Renal pelvis (tissue), 12 donors: ENCODE data around the gene KDM4E. TPM values are rescaled to one million over a fixed set of nuclear protein-coding genes. Genes with fewer than 3 reads are reported as not detected.
"Not testable (repeated sequence)": the region's sequence is repeated elsewhere in the genome, so short reads cannot be mapped to it uniquely, and the experiment has no call there.

ENCODE experiments used
- DNase-seq: peaks from one replicate; pipeline ENCODE4 v3.0.0-alpha.2; 2013
- long read RNA-seq, 16 experiments: transcript quantifications; one replicate each; lab custom pipeline, GENCODE V29; 2026
- polyA plus RNA-seq, 3 donors: library from polyadenylated mRNA; unstranded; fragments of 120-200 nt; gene quantifications; one replicate each; pipeline ENCODE4 v1.2.1, GENCODE V29; 2013; ENCODE audit not compliant: insufficient read length in 3 of 3

KDM4E gene
- polyA plus RNA-seq: under 1 TPM; 0.07 to 0.39 (median 0.37) TPM
- long read RNA-seq, donor 1: 0 reads
- long read RNA-seq, donor 2, partial matches to known transcripts: 0 of 1 reads
- long read RNA-seq, donor 2, other reads (novel, unspliced or antisense): 0 of 1 reads
- long read RNA-seq, donor 3: 0 reads
- long read RNA-seq, donor 4: 0 reads
- long read RNA-seq, donor 5: 0 reads
- long read RNA-seq, donor 6, partial matches to known transcripts: 0 of 1 reads
- long read RNA-seq, donor 6, other reads (novel, unspliced or antisense): 0 of 1 reads
- long read RNA-seq, donor 7: 0 reads
- long read RNA-seq, donor 8: 0 reads
- long read RNA-seq, donor 9: 0 reads
- long read RNA-seq, donor 10, partial matches to known transcripts: 0 of 1 reads
- long read RNA-seq, donor 10, other reads (novel, unspliced or antisense): 0 of 1 reads
- long read RNA-seq, donor 11: 0 reads
- long read RNA-seq, donor 12: 0 reads
- long read RNA-seq, donor 13: 0 reads
- long read RNA-seq, donor 14: 0 reads
- long read RNA-seq, donor 15: 0 reads
- long read RNA-seq, donor 16: 0 reads

DNA sequence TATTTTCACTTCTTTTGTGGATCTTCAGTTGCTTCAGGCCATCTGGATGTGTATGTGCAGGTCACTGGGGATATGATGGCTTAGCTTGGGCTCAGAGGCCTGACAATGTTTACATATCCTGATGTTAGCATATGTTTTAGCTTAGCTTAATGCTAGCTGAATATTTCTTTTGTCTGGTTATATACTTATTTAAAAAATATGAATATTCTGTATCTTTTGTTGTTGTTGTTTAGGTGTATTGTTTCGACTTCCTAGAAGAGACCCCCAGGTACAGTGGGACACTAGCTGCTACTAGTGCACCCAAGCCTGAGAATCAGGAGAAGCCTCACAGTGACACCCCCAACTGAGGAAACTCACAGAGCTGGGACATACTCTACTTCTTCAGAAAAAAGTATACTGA is at the start of gene KDM4E:
Gene KDM4E, plus strand, starts transcription at position 301 of the 400 bp plus-strand sequence. CDS start 300 bp downstream, outside the sequence.
- no peak for DNase-seq

DNA sequence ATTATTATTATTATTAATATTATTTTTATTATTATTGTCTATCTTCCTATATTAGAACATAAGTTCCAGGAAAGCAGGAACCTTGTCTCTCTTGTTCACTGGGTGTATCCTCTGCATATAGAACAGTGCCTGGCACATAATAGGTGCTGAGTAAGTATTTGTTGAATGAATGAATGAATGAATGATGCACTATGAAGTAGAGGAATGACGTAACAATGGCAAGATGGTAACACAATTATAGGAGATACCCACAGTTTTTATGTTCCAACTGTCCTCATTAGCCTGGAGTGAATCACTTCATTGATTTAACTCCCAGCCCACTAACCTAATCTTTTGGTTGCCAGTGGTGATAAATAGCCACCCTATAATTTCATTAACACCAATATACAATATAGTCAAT is 49.5 kb upstream of the KDM4E start:
- DNase-seq: no peak

DNA sequence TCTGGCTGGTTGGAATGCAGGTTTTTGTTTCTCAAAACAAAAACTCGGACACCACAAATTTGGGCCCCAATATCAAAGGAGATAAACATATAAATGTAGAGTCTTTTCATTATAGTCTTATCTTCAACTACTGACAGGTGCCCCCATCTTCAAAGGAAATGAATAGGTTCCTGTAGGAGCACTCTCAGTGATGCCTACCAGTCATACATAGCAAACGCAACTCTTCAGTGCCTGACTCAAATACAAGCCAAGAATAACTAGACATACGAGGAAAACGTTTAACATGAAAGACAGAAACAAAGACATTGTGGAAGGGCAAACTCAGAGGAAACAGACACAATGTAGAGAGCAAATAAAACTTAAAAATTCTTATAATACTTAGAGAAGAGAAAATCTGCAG is 37.7 kb upstream of the KDM4E start:
- DNase-seq: no peak

DNA sequence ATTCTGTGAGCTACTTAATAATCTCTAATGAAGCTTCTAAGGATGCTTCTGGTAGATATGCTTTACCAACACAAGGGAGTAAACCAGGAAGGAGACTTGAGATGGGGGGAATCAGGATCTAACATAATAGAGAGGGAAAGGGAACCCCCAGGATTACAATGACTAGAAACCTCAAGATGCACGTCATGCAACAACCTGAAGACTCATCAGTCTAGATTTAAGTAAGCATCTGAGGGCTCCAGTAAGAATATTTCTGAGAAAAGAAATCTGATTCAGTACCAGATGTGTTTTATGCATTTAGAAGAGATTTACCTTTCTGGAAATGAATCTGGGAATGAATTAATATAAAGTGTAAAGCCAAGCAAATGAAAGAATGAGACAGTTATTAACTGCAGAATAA is 36.3 kb upstream of the KDM4E start:
- no peak for DNase-seq

DNA sequence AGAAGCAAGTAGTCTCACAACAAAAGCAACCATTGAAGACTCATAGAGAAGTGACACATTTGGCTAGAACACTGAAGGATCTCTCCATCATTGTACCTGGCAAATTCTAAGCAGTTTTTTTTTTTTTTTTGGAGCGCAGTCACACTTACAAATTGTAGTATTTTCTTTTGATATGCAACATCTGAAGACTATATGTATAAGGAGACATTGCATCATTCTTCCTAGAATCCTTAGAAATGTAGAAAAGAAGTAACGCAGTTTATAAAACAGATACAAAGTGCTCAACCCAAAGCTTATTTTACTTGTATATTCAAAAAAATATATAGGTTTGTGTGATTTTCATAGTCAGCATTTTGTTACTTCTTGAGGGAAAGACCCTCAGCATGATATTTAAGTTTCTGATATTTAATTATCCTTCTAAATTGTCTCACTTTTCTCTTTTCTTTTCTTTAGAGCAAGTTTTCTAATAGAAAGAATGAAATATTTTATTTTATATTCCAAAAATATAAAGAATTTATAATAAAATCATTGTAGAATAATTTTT is 31.6 kb upstream of the KDM4E start:
- no peak for DNase-seq

DNA sequence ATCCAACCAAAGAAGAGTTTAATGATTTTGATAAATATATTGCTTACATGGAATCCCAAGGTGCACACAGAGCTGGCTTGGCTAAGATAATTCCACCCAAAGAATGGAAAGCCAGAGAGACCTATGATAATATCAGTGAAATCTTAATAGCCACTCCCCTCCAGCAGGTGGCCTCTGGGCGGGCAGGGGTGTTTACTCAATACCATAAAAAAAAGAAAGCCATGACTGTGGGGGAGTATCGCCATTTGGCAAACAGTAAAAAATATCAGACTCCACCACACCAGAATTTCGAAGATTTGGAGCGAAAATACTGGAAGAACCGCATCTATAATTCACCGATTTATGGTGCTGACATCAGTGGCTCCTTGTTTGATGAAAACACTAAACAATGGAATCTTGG is 27.6 kb upstream of the KDM4E start:
- DNase-seq: no peak

DNA sequence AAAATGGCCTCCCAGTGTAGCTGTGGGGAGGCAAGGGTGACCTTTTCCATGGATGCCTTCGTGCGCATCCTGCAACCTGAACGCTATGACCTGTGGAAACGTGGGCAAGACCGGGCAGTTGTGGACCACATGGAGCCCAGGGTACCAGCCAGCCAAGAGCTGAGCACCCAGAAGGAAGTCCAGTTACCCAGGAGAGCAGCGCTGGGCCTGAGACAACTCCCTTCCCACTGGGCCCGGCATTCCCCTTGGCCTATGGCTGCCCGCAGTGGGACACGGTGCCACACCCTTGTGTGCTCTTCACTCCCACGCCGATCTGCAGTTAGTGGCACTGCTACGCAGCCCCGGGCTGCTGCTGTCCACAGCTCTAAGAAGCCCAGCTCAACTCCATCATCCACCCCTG is 26.8 kb upstream of the KDM4E start:
- no peak for DNase-seq

DNA sequence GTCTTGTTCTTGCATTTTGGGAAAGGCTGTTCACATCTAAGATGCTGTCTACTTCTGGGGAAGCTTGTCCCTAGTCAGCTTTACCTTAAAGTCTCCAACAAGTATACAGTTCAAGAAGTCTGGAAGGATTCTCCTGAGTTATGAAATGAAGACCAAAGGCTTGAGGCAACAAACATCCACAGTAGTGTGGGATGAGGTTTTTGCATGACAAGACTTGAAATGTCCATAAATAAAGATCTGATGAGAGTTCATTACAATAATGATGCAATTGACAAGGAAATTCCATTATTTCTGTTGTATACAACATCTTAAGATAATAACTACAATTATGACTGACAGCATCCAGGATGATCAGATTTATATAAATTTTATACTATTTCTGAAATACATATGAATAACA is 21.3 kb upstream of the KDM4E start:
- no peak for DNase-seq

DNA sequence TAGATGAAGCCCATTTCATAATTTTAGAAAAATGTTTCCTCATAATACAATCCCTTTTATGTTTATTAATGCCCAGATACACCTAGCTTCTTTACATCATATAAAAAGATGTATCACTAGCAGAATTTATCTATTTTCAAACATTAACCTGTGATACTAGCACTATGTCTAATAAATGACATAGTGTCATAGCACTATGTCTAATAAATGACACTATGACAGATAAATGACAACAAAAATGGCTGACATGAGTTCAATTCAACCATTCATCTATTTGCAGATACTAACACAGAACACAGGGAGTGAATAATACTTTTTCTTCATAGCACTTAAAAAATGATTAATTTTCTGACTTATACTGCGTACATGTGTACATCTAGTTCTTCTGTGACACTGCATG is 19.4 kb upstream of the KDM4E start:
- no peak for DNase-seq

DNA sequence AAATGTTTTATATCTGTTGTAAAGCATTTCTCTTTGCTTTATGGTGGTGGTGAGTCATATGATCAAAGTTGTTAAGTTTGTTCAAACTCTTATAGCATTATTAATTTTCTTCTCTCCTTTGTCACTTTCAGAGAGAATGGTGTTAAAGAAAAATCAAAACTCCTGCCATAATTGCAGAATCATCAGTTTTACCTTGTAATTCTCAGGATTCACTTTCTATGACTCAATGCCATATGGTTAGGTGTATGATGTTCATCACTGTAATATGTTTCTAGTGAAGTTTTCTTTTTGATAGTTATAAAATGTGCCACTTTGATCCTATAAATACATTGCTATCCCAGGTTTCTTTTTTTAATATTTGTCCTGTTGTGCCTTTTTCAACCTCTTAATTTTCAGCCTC is 13.7 kb upstream of the KDM4E start:
- DNase-seq: no peak

DNA sequence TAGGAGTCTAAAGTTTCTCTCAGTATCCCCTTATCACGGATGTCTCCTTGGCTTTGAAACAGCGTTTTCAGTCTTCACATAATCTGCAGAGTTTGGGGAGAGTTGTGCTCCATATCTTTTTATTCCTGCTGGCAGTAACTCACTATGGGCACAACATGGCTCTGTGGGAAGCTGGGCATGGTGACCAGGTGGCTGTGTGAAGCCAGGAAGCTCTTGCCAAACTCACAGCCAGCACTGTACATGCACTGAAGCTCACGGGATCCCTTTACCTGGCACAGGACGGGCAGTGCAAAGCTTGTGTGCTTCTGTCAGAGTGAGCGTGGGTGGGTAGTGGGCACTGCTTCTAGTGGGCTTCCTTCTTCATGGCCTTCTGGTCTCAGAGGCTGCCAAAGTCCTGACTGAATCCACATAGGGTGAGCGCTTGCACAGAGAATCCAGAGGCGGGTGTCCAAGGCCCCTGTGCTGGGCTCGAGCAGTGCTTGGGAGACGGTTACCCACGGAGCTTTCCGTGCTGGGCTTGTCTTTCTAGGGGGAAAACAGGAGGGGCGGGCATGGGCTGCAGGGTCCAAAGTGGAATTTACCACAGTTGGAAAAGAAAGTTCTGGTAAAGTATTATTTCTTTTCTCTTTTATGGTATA is 10.8 kb upstream of the KDM4E start:
- DNase-seq: no peak

DNA sequence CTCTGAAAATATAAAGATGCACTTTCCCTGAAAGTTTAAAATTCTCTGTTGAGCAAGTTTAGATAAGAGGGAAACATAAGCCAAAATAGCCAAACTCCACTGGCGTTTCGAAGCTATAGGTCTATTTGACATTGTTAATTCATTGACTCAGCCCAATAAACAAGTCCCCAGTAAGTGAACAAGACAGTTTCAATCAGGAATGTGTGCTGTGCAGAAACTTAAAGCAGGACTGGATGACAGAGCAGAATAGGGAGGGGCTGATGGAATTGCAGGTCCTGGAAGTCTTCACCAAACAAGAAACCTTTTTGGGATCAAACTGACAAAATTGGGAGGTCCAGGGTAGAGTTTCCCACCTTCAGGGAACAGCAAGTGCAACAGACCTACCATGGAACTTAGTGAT is 8.9 kb upstream of the KDM4E start:
- no peak for DNase-seq

DNA sequence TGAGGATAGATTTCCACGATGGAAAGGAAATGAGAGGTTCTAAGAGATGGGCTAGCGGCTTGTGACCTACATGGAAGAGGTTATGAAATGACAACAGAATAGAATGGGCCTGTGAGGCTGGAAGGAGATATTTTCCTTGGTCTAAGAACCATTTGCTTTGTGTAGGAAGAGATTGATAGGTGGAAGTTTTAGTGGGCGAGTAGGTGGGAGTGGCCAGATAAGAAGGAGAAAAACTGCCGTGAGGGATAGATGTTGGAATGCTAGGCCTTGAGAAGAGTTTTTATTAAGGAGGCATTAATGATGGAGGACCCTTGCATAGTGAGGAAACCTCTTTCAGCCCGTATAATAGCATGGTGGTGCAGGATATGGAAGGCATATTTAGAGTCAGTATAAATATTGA is 3.6 kb upstream of the KDM4E start:
- DNase-seq: not testable (repeated sequence)

DNA sequence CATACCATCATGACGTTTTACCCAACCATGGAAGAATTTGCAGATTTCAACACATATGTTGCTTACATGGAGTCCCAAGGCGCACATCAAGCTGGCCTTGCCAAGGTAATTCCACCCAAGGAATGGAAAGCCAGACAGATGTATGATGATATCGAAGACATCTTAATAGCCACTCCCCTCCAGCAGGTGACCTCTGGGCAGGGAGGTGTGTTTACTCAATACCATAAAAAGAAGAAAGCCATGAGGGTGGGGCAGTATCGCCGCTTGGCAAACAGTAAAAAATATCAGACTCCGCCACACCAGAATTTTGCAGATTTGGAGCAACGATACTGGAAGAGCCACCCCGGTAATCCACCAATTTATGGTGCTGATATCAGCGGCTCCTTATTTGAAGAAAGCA is 536 bp downstream of the KDM4E start:
- not testable (repeated sequence) for DNase-seq

DNA sequence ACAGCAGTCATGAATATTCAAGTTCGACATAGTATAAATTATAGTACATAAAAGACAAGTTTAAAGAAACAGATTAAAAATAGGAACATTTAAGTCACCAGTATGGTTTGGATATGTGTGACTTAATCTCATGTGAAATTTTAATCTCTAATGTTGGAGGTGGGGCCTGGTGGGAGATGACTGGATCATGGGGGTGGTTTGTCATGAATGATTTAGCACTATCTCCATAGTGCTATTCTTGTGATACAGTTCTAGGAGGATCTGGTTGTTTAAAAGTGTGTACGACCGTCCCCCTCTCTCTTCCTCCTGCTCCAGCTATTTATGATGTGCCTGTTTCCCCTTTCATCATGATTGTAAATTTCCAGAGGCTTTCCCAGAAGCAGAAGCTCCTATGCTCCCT is 3.3 kb downstream of the KDM4E start:
- DNase-seq: no peak

DNA sequence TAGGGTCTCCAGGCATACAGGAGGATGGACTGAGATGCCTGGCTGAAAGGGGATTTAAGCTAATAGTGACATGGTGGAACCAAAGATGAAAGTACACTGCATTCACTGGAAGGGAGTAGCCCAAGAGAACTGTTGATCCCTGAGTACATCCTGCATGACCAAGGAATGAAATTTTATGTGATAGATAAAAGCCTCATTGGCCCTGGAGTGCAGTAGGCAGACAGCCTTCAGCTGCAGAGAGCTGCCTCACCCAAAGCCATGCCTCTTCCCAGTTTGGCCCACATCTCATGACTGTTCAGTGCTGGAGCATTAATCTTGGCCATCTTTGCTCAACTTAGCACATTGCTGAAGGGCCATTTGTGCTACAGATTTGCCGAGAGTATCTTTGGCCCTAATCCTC is 8.0 kb downstream of the KDM4E start:
- no peak for DNase-seq

DNA sequence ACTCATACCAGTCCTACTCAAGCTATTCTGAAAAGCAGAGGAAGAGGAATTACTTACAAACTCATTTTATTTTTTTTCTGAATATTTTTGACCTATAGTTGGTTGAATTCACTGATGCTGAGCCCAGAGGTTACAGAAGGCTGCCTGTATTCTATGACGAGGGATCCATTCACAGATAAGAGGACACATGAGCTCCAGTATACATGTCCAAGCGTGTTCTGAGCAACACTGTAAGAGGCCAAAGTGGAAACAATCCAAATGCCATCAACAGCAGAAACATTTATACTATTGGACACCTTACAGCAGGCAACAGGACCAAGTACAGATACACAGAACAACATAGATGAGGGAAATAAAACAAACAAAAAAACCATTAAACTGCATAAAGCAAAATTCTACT is 10.3 kb downstream of the KDM4E start:
- DNase-seq: no peak

DNA sequence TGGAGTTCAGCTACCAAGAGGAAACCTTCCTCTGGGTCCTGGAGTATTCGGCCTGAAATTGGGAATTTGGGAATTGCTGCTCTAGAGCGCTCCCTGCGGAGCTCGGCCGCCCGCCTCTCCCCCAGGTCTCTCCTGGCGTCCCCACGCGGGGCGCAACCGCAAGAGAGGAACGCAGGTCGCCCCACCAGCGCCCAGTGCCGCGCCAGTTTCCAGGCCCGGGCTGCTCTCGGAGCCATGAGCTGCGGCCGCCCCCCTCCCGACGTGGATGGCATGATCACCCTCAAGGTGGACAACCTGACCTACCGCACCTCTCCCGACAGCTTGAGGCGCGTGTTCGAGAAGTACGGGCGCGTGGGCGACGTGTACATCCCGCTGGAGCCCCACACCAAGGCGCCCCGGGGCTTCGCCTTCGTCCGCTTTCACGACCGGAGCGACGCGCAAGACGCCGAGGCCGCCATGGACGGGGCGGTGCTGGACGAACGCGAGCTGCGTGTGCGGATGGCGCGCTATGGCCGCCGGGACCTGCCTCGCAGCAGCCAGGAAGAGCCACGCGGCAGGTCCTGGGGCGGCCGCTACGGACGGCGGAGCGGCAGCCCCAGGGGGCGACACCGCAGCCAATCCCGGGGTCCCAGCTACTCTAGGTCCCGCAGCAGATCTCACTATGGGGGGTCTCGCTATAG is 12.4 kb downstream of the KDM4E start:
- not testable (repeated sequence) for DNase-seq

DNA sequence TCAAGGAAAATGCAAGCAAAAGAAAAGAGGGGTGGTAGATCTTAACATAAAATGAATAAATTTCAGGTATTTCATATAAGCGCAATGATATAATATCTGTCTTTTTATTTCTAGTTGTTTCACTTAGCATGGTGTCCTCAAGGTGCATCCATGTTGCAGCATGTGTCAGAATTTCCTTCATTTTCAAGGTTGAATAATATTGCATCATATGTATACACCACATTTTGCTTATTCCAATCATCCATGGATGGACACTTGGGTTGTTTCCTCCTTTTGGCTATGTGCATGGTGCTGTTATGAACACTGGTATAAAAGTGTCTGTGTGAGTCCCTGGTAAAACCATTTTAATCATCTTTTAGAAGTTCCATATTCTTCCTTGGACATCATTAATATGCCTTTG is 17.2 kb downstream of the KDM4E start:
- no peak for DNase-seq

DNA sequence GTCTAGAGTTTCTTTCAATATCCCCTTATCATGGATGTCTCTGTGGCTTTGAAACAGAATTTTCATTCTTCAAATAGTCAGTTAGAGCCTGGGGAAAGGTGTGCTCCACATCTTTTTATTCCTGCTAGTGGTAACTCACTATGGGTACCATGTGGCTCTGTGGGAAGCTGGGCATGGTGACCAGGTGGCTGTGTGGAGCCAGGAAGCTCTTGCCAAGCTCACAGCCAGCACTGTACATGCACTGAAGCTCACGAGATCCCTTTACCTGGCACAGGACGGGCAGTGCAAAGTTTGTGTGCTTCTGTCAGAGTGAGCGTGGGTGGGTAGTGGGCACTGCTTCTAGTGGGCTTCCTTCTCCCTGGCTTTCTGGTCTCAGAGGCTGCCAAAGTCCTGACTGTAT is 17.8 kb downstream of the KDM4E start:
- DNase-seq: no peak

DNA sequence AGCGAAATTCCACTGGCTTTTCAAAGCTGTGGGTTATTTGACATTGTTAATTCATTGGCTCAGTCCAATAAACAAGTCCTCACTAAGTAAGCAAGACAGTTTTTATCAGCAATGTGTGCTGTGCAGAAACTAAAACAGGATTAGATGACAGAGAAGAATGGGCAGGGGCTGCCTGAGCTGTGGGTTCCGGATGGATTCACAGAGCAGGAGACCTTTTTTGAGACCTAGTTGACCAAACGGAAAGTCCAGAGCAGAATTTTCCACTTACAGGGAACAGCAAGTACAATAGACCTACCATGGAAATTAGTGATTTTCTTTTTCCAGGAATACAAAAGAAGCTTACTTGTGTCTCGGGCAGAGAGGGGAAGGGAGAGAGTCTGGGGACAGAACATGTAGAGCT is 19.0 kb downstream of the KDM4E start:
- DNase-seq: no peak

DNA sequence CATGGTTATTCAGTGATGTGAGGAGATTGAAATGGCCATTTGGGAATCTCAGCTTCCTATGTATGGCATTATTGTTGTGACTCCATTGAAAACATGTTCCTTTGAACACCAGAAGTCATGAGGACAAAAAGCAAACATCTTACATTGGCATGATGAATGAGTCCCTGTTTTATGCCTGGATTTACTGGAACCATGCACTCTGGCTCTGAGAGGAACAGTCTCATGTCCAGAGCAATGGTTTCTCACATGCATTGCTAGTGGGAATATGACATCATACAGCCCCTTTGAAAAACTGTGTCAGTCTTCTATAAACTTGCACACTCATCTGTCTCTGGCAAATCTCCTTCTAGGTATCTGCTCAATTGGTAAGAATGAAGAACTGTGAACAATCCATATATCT is 20.8 kb downstream of the KDM4E start:
- no peak for DNase-seq

DNA sequence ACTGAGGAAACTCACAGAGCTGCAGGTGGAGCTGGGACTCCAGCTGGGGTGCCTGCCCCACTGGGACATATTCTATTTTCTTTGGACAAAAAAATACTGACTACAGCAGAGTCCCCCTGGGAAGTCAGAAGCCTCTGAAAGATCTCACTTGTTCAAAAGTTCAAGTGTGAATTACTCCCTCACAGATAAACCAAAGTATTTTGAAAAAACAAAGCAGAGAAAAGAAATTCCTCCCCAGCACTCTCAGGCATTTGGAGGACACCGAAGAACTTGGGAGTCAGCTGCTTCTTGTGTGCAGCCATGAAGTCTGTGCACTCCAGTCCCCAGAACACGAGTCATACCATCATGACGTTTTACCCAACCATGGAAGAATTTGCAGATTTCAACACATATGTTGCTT is 24.1 kb downstream of the KDM4E start, which contains the start of gene KDM4F:
Gene KDM4F, plus strand, starts transcription at position 301 of the 400 bp plus-strand sequence.
- DNase-seq: not testable (repeated sequence)
